H1 (cell line): ENCODE data around the gene LKAAEAR1. TPM values are rescaled to one million over a fixed set of nuclear protein-coding genes. Genes with fewer than 3 reads are reported as not detected.

Experiments used
- EGR1 ChIP-seq: IDR thresholded peaks from 2 replicates; pipeline ENCODE4 v1.6.1; 2011; ENCODE audit warnings: low read depth, low read length, borderline replicate concordance
- EZH2 ChIP-seq: fragments of 200-600 bp; sonication (generic); IDR thresholded peaks from 2 replicates; pipeline ENCODE4 v1.7.1; 2012; ENCODE audit warnings: low read depth, mild to moderate bottlenecking, moderate library complexity, low read length, inconsistent platforms; ENCODE audit not compliant: severe bottlenecking
- PHF8 ChIP-seq: fragments of 200-600 bp; sonication (generic); conservative IDR thresholded peaks from 2 replicates; pipeline ENCODE4 v1.7.1; 2012; ENCODE audit warnings: low read depth, mild to moderate bottlenecking, inconsistent platforms, low read length, moderate library complexity
- SIRT6 ChIP-seq: IDR thresholded peaks from one replicate; pipeline ENCODE4 v1.7.1; 2012; ENCODE audit warnings: low read length, inconsistent platforms
- SUZ12 ChIP-seq: fragments of 200-600 bp; sonication (generic); IDR thresholded peaks from 2 replicates; pipeline ENCODE4 v1.6.1; 2012; ENCODE audit warnings: mild to moderate bottlenecking, inconsistent platforms, low read length, moderate library complexity, mixed read lengths
- TAF7 ChIP-seq: optimal IDR thresholded peaks from 2 replicates; pipeline ENCODE3; 2011; ENCODE audit warnings: low read depth, mild to moderate bottlenecking, inconsistent platforms, low read length, moderate library complexity, borderline replicate concordance
- polyA plus RNA-seq, 7 experiments: library from polyadenylated mRNA; depleted of rRNA in 3 of 7; stranded (reverse) in 5 of 7; unstranded in 2 of 7; fragments of >200 nt in 5 of 7; fragments of 200-250 nt in 2 of 7; gene quantifications; 1 replicate in 5 of 7; 2 replicates in 1 of 7; 4 replicates in 1 of 7; pipeline versions ENCODE4 v1.2.1 to v1.2.3, GENCODE V29; 2011 to 2013; ENCODE audit warnings: missing spikeins in 2 of 7, mixed read lengths in 2 of 7
- total RNA-seq: library from RNA; stranded (reverse); fragmentation: NEBNext Ultra II Directional; extraction: Animal tissue kit (Norgen Biotek cat#: 25700); gene quantifications from 2 replicates; pipeline ENCODE4 v1.2.1, GENCODE V29; 2021
- TF ChIP-seq, protein P1 (sequence below): IDR thresholded peaks from 2 replicates; pipeline ENCODE4 v1.6.1; 2011; ENCODE audit warnings: low read depth, mild to moderate bottlenecking, low read length; ENCODE audit not compliant: insufficient read depth

The LKAAEAR1 gene
- total and polyA plus RNA-seq, 2 of the 8 experiments (the other 6 are each of a cell fraction or from before 2014, with no cell fraction given): 0.41 to 0.53 TPM

DNA sequence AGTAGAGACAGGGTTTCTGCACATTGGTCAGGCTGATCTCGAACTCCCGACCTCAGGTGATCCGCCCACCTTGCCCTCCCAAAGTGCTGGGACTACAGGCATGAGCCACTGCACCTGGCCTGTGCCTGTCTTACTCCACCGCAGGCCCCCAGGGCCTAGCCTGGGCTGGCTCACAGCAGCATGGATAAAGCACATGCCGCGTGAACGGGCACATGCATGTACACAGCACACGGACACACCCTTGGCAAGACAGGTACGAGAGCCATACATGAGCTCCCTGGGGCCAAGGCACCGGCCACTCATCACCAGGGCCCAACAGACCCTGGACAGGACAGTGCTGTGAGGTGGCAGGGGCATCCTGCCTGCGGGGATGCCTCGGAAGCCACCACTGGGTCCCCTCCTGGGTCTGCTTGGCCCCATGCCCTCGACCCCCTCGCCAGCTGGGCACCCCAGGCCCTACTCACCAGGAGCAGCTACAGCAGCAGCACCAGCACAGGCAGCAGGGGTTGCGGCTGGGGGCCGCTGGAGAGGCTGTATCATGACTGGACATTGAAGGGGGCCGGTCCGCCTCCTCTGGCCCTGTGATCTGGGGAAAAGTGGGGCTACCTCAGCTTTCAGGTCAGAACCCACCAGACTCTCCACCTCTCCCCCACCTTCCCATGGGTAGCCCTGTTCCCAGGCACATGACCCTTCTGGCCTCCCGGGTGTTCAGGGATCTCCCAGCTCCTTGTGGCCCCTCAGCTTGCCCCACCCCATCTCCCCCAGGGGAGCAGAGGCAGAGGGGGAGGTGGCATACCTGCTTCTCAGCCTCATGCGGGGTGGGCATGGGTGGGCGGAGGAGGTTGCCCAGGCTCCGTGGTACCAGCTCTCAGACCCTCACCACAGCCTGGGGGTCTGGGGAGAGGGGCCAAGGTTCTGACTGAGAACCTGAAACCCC is 7.9 kb downstream of the LKAAEAR1 start (continued):
- TF ChIP-seq PHF8 (no peak), EGR1 (no peak), TAF7 (no peak), EZH2 (no peak), SUZ12 (no peak), SIRT6 (no peak)
- TF ChIP-seq, protein P1, sequence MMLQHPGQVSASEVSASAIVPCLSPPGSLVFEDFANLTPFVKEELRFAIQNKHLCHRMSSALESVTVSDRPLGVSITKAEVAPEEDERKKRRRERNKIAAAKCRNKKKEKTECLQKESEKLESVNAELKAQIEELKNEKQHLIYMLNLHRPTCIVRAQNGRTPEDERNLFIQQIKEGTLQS: no peak
